ENCODE measurements around the gene RPS6KA2. TPM values are rescaled to one million over a fixed set of nuclear protein-coding genes. Genes with fewer than 3 reads are reported as not detected.
A peak's percentile ranks its signal among the peaks of the same experiment; 100 is the strongest.

Gene RPS6KA2
- total RNA-seq, 1 experiment from 2014 or later: 4.1 TPM

- DNase-seq (ENCODE audit: low read depth, low spot score) (no peak), ATAC-seq (peak; percentile 60)
- ChIA-PET CTCF (no interaction called here), POLR2A (no interaction called here)
- no peaks in the 10 kb centered on the region for H3K4me1 ChIP-seq (ENCODE audit: control insufficient read depth, insufficient read depth, low read length)
- no peaks in the 10 kb centered on the region for H3K36me3 ChIP-seq (ENCODE audit: control insufficient read depth, insufficient read depth, low read length)
- H3K9me3 ChIP-seq (ENCODE audit: control insufficient read depth, insufficient read depth, low read depth, low read length): no peaks in the 10 kb centered on the region
- in situ Hi-C loops (cut with HindIII; ENCODE audit: low pct_unique_long_range_greater_than_20kb, low sequenced_read_pairs): no loop called here
- TF ChIP-seq SIN3A (IDR thresholded peaks at IDR 0.05; ENCODE audit: borderline replicate concordance, insufficient read depth, low read depth, low read length): no peak
- TF ChIP-seq POLR2AphosphoS5 (IDR thresholded peaks at IDR 0.05; ENCODE audit: low read depth, low read length): no peak
- TF ChIP-seq CTCF (IDR thresholded peaks at IDR 0.05): no peak
- no peak for TF ChIP-seq REST (IDR thresholded peaks at IDR 0.05; ENCODE audit: insufficient read depth in 1 of 2, low read depth in 2 of 2, low read length in 1 of 2)
- no peak for TF ChIP-seq TCF7L2 (IDR thresholded peaks at IDR 0.05; ENCODE audit: low read depth, low read length)
- BruUV-seq (replicated peaks): no TSS peak
- no peak overlapping the region for H3K4me3 ChIP-seq (ENCODE audit: low read depth in 2 of 2, low read length in 2 of 2)
- no peaks in the 10 kb centered on the region for H3K27me3 ChIP-seq (ENCODE audit: control insufficient read depth, insufficient read depth, low read length)
- H3K27ac ChIP-seq (ENCODE audit: low read length): no peak overlapping the region
- intact Hi-C loops (cut with micrococcal nuclease; ENCODE audit: unreplicated experiment): no loop called here
Observed at GRCh38 chr6:166572370-166573261, 54.4 kb downstream of the RPS6KA2 start.

GRCh38 chr6:166570929-166571713, 55.9 kb downstream of the RPS6KA2 start:
- H3K27me3 ChIP-seq (ENCODE audit: control insufficient read depth, insufficient read depth, low read length): no peaks in the 10 kb centered on the region
- CTCF ChIA-PET: no interaction called here
- BruUV-seq (replicated peaks): no TSS peak
- no peaks in the 10 kb centered on the region for H3K36me3 ChIP-seq (ENCODE audit: control insufficient read depth, insufficient read depth, low read length)
- no peaks in the 10 kb centered on the region for H3K9me3 ChIP-seq (ENCODE audit: control insufficient read depth, insufficient read depth, low read depth, low read length)
- no peaks in the 10 kb centered on the region for H3K4me1 ChIP-seq (ENCODE audit: control insufficient read depth, insufficient read depth, low read length)
- H3K4me3 ChIP-seq (ENCODE audit: low read depth in 2 of 2, low read length in 2 of 2): no peak overlapping the region
- POLR2A ChIA-PET: no interaction called here
- in situ Hi-C loops (cut with HindIII; ENCODE audit: low pct_unique_long_range_greater_than_20kb, low sequenced_read_pairs): no loop called here
- ATAC-seq (no peak), DNase-seq (ENCODE audit: low read depth, low spot score) (no peak)
- intact Hi-C loops (cut with micrococcal nuclease; ENCODE audit: unreplicated experiment): no loop called here
- no peak overlapping the region for H3K27ac ChIP-seq (ENCODE audit: low read length)
- TF ChIP-seq POLR2AphosphoS5 (IDR thresholded peaks at IDR 0.05; ENCODE audit: low read depth, low read length) (no peak), REST (IDR thresholded peaks at IDR 0.05; ENCODE audit: insufficient read depth in 1 of 2, low read depth in 2 of 2, low read length in 1 of 2) (no peak), CTCF (IDR thresholded peaks at IDR 0.05) (no peak), TCF7L2 (IDR thresholded peaks at IDR 0.05; ENCODE audit: low read depth, low read length) (no peak), SIN3A (IDR thresholded peaks at IDR 0.05; ENCODE audit: borderline replicate concordance, insufficient read depth, low read depth, low read length) (no peak)

All from Panc1 (cell line).